ENCODE data around the gene SHLD2. TPM values are rescaled to one million over a fixed set of nuclear protein-coding genes. Genes with fewer than 3 reads are reported as not detected.

The SHLD2 gene
- total RNA-seq, 2 experiments from 2014 or later = 16.7 to 17.6 TPM

Other genes starting within 250 kb of the SHLD2 start
- gene MMRN2, start 137.6 kb upstream of the SHLD2 start, total RNA-seq = not detected
- gene SNCG, start 136.6 kb upstream of the SHLD2 start, total RNA-seq = 1 to 10 TPM in 1 of 2 experiments, under 1 TPM in 1; 0.72 to 1.2 TPM
- not detected for gene ADIRF, start 126.7 kb upstream of the SHLD2 start, total RNA-seq
- not detected for gene FAM25A, start 74.9 kb upstream of the SHLD2 start, total RNA-seq
- 100 to 1,000 TPM; 166 to 168 TPM for gene GLUD1, start 363 bp upstream of the SHLD2 start, total RNA-seq
- under 1 TPM in 1 of 2 experiments, not detected in 1; 0.07 TPM for gene NUTM2A, start 130.2 kb downstream of the SHLD2 start, total RNA-seq

Measured in activated naive CD4-positive, alpha-beta T cell treated with anti-CD3 and anti-CD28 coated beads for 36 hours (primary cell).